Measurements from ENCODE around the gene ZNF277.

Gene ZNF277

DNA sequence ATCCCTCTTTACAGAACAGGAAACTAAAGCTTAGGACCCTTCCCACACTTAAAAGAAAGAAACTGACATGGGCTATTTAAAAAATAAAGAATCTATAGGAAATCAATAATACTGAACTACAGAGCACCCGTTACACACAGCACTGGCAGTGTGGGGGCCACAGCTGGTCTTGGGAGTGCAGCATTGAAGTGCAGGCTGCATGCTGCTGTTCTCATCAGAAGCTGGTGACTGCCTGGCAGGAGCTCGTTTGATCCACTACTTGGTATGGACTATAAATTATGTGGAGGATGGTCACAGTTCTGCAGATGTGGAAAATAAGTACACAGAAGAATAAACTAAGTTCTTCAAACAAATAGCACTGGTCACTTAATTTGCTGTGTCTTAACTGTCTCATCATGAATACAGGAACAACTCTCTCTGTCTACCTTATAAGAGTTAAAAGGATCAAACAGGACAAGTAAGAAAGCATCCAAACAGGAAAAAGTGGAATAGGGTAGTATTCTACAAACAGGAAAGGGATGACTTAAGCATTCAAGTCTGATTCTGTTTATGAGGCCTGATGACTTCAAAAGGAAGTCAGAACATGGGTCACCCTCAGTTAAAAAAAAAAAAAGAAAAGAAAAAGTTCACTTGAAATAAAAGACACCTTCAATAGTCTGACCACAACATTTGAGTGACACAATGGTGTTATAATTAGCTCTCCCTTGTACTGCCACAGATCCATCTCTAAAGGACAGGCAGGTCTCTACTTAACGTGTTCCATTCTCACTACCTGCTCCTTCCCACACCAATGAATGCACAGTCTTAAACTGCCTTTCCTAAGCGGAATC lies 21.3 kb upstream of the ZNF277 start:
- no peak for DNase-seq (ENCODE audit: low read depth)

DNA sequence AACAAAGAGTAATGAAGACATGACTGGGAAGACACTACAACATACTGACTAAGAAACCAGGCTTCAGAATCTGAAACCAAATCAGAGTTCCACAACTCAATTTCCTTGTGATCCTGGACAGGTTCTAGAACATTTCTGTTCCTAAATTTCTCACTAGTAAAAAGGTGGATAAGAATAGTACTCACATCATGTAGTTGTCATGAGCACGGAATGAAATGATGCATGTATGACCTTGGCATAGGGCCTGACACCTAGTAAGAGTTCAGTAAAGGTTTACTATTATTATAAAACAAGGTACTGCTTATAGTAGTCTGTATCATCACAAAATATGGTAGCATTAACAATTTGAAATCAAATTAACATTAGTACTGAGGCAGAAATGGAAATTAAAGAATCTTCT lies 20.2 kb upstream of the ZNF277 start:
- no peak for DNase-seq (ENCODE audit: low read depth)

DNA sequence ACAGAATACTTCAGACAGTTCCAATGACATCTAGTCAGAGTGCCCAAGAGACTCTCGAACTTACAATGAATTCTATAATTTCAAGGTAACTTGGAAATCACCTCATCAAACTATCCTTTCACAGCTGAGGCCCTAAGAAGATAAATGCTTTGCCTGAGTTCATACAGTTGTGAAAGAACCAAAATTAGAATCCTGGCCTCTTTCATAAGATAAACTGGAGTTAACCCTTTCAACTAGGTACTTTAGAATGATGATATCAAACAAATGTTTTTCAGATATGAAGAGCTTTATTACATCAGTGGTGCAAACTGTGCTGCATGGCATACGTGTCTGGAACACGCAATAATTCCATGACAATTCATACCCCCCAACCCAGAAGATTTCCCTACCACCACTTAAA lies 18.2 kb upstream of the ZNF277 start:
- DNase-seq (ENCODE audit: low read depth): no peak

DNA sequence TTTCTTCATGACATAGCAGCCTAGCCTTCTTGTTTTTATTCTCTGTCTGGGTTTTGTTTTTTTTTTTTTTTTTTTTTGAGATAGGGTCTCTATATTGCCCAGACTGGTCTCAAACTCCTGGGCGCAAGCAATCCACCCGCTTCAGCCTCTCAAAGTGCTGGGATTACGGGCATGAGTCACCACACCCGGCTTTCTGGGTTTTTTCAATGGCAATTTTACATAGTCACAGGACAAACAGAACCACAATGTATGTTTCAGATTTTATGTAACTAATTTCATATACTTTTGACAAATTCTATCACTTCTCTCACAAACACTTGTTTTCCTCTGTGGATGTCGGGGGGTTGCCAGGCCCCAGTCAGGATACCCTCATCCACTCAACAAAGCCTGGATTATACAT lies 16.8 kb upstream of the ZNF277 start:
- DNase-seq (ENCODE audit: low read depth): no peak

DNA sequence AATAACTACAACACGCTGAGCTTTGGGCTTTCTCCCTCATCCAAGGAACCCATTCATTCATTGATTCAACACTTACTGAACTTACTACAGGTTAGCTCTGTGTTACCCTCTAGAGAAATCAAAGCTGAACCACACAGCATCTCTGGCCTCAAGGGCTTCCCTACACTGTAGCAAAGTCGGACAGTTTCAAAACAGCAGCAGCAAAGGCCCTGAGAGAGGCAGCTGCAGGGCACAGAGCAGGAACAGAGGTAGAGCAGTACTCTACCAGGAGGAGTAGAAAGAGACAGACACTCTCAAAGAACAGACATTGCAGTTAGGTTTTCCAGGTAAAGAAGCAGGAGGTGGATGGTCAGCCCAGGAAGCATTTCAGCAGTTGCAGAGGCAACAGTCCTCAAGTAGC lies 16.4 kb upstream of the ZNF277 start:
- DNase-seq (ENCODE audit: low read depth): no peak

DNA sequence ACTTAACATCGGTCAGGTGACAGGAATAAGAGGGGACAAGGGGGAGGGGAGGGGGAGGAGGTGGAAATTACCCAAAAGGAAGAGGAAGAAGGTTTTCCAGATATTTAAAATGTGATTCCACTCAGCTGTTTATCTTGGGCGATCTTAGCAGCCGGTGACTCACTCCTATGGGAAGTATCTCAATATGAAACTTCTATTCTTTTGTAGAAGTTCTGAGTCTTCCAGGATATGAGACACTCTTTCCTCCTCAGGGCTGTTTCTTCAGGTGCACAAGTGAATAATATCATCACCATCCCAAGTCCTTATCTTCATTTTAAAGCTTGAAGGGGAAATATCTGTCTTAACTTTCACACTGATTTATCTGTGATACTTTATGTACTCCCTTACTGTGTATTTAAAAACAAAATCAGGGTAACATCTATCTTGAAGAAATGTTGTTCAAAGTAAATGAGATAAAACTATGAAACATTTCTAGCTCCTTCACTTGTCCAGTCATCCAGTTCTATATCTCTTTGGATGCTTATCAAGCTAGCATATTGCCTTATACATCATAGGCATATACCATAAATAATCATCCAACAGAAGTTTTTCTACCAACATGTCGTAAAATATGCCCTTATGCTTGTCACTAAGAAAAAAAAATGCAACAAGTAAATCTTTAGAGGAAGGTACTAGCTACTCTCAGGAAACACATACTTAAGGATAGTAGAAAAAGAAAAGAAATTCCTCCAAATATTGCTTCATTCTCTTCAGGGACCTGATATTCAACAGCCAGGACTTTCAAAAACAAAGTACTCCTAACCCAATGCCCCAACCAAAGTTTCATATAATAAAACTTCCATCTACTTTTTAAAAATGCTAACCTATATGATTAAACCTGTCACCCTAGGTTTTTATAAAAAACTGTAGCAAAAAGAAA lies 14.0 kb upstream of the ZNF277 start:
- no peak for DNase-seq (ENCODE audit: low read depth)

DNA sequence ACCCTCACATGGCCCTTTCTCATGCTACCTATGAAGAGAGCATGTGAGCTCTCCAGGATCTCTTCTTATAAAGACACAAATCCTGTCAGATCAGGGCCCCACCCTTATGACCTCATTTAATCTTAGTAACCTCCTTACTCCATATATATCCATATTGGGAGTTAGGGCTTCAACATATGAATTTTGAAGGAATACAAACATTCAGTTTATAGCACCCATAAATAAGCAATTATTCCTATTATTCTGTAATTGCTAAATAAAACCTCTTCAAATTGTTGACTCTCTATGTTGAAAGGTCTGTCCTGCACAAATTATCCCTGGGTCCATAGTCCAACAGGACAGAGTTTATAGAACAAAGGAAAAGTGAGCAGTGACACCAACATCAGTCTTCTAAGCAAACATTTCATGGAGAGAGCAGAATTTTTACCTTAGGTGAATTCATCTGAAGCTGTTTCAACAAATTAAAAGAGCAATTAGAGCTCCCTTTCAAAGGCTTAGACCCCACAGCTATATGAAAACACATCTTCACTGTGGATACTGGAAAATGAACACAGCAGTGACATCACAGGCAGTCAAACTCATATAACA lies 12.5 kb upstream of the ZNF277 start:
- no peak for DNase-seq (ENCODE audit: low read depth)

DNA sequence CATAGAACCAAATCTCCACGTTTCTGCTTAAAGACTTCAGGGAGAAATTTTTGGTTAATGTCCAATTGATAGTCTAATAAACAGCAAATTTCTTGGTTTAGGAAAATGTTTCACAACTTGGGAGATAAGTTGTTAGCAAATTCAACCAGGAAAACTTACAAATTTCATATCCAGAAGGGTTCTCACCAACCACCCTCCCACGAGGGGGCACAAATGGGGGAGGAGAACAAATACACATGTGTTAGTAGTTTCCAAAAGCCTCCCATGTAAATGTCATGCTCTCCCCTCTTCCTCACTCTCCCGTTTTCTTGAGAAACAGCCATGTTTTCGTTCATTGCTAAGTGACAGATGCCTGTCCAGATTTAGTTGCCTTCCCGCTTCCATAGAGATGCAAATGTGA lies 10.8 kb upstream of the ZNF277 start:
- DNase-seq (ENCODE audit: low read depth): no peak

DNA sequence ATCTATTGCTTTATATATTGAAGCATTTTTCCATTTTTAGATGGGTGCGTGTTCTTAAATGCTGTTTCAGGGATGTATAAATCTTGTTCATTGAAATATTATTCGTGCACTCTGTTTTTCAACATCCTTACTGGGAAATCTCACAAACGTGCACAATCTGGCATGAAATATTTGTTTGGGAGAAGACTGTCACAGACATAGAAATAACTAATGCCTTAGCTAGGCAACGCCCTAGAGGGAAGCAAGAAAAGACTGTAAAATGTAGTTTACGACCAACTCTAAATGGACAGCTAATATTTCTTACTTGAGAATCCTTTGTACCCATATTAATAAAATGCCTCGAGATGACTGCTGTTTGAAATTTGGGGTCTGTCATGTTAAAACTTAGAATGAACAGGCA lies 9.2 kb upstream of the ZNF277 start:
- DNase-seq (ENCODE audit: low read depth): no peak

DNA sequence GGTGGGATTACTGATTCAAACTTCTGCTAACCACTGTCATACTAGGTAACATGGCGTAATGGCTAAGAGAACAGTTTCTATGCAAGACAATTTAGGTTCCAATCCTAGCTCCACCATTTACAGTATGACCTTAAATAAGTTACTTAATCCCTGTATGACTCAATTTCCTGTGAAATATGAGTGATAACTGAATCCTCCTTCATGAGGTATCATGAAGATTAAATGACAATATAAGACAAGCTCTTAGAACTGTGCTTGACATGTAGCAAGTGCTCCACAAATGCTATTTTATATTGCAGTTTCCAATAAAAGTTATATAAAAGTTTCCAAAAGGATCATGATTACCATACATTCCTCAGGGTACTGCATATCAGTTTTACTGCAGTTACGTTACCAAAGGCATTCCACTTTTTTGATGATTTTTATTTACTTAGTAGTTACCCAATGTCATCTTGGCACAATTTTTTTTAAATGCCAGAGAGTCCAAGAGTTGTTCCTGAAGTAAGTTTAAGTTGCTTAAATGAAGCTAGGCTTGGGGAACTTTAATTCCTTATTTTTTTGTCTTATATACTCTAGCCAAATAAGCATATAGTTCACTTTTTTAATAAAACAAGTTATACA lies 7.3 kb upstream of the ZNF277 start:
- DNase-seq (ENCODE audit: low read depth): no peak

DNA sequence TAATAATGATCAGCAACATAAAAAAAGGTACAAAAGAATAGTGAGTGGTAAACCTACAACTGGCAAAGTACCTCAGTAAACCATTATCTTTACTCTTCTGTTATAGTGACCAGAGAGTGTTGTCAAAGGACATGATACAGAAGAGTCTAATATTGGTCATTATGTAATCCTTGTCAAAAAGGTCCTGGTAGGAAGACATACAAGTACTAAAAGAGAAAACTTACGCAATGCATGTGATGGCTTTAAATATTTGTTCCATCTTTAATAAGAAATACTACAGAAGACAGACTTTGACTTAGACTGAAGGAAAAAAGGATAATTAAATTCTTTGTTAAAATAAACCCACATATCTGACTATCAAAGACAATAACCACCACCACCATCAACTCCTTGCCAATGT lies 6.8 kb upstream of the ZNF277 start:
- no peak for DNase-seq (ENCODE audit: low read depth)

DNA sequence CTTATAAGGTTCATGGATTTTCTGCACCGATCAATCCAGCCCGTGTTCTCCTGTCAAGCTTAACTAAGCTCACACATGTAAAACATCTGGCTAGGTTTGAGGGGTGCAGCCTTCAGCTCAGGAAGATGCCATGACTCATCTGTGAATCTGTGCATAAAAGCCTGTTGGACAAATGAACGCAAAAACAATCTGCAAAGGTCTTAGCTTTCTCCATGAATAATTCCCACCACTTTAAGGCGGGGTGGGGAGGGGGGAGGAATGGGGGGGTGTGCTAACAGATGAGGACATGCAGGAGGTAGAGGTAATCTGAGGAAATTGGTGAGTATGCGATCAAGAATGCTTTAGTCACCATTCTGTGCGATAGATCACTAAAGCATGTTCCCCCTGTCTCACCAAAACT lies 5.1 kb upstream of the ZNF277 start:
- no peak for DNase-seq (ENCODE audit: low read depth)

DNA sequence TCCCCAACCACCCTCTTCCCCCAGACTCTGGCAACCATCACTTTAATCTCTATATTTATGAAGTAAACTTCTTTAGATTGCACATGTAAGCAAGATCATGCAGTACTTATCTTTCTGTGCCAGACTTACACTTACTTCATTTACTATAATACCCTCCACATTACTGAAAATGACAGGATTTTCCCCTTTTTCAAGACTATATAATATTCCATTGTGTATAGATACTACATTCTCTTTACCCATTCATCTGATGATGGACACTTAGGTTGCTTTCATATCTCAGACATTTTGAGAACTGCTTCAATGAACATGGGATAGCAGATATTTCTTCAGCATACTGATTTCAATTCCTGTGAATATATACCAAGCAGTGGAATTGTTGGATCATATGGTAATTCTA lies 4.7 kb upstream of the ZNF277 start:
- DNase-seq (ENCODE audit: low read depth): no peak

DNA sequence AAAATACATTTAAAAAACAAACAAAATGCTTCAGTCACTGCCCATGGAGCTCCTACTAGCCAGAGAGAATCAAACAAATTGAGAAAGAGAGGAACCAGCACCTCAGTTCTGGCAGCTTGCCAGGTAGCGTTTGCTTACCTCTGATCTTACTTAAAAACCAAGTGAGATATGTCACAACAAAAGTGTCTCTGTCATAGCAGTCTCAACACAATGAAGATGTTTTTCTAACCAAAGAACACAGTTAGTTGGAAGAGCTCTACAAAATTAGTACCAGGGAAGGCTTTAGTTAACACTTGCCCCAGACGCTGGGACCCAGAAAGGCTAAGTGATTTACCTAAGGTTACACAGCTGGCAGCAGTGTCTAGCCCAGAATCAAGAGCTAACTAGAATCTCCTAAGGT lies 3.7 kb upstream of the ZNF277 start:
- DNase-seq (ENCODE audit: low read depth): no peak

DNA sequence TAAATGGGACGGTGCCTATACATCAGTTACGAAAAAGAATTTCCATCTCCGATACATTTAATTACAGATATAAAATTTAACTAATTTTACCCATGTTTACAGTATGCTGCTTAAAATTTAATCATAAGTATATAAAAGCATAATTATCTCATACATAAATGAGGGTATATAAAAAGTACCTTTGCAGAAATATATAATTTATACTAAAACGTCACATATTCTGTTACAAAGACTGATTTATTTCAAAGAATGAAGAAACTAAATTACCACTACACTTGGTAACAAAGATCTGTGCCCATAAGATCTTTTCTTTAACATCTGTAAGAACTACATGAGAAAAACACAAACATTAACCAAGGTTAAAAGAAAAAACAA lies 3.1 kb upstream of the ZNF277 start:
- DNase-seq (ENCODE audit: low read depth): no peak

DNA sequence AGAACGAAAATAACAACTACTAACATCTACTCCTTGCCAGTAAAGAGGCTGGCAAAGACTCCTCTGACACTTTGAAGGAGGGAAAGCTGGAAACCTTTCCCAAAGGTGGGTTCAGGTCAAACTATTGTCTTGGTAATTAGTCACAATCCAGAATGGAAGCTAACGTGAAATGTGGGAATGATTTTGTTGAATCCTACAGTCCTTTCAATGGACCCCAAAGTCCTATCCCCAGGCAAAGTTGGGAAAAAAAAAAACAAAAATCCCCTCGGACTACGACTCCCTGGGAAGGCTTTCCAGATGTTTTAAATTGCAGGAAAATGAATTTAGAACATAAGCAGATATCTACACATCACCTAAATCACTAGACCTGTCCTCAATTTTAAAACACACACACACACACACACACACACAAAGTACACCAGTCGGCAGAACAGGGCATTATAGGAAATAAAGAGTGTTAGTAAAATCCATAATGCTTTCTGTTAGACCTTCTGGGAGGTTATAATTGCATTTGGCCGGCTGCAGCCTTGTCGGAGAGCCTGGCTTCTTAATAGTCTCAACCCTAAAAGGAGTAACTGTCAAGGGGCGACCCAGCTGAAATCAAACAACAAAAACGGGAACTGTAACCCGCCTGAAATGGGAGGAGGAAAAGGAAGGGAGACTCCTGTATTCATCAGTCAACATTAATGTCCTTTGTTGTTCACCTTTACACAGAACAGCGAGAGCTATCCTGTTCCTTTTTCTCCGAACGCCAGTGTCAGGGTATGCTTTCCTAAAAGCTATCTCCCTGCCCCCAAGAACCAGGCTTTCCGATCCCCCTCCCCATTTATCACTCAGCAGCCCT lies 1.8 kb upstream of the ZNF277 start:
- DNase-seq (ENCODE audit: low read depth): no peak

DNA sequence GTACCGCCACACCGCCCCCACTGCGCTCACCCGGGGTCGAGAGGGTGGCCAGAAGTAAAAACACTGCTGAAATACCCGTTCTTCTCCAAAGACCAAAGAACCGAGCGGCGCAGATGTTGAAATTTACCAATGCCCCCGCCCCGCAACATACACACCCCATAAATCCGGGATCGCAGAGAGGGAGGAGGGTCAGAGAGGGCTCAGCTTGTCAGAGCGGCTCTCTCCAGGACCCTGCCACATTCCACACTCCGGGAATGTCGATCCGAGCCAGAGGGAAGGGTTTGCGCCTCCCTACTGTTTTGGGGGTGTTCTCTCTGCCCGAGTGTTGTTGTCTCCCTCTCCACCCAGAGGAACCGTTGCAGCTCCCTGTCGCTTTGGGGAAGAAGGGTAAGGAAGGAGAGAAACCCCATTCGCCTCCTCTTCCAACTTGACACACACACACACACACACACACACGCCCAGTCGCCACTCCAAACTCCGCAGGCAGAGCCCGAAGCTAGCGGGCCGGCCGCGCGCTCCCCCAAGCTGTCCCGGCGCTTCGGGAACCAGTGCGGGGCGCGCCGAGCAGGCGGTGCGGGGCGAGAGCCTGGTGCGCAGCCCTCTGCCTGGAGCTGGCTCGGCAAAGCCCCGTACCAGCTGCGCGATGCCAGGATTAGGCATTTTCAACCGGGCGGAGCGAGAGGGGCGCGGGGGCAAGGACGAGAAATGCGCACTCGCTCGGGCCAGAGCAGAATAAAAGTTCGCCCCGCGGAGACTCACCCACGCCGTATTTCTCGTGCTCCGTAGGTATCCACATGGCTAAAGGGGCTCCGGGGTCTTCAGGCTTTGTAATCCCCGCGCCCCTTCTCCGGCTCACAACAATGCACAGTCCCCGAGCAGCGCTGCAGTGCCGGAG lies 905 bp upstream of the ZNF277 start:
- DNase-seq (ENCODE audit: low read depth): no peak

DNA sequence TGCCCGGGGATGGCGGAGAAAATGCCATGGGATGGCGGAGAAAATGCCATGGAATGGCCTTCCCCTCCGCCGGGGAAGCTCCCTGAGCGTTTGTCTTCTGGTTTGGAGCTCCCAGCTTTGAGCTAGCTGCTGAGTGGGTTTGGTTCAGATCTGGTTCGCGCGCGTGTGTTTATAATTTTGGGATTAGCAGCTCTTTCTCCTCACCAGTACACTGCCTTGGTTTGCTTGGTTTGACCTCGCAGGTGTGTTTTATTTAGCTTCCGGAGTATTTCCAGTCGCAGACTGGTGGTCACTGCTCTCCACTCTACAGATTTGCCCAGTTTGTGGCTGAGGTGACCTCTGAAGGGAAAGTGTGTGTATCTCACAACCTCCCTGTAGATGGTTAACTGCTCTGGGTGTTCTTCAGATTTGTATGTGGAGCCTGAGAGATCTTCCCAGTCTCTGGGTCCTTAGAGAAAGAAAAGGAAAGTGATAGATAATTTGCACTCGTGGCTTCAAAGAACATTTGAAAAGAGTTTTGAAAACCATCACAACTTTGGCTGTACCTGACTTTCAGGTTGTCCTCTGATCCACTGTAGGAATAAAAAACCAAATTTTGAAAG lies 597 bp downstream of the ZNF277 start:
- DNase-seq (ENCODE audit: low read depth): no peak

DNA sequence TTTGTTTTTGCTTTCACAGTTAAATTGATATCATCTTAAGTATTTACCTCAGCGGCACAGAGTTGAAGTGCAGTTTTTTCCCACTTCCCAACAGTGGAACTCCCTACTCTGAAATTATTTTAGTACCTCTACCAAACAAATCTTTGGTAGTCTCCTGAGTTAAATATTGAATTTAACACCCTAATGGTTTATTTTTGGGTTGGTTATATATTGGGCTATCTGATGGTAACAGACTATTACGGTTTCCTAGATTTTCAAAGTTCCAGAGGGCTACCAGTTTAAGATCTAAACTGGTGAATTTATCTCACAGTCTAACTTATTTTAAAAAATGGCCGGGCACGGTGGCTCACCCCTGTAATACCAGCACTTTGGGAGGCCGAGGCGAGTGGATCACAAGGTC lies 1.3 kb downstream of the ZNF277 start:
- no peak for DNase-seq (ENCODE audit: low read depth)

DNA sequence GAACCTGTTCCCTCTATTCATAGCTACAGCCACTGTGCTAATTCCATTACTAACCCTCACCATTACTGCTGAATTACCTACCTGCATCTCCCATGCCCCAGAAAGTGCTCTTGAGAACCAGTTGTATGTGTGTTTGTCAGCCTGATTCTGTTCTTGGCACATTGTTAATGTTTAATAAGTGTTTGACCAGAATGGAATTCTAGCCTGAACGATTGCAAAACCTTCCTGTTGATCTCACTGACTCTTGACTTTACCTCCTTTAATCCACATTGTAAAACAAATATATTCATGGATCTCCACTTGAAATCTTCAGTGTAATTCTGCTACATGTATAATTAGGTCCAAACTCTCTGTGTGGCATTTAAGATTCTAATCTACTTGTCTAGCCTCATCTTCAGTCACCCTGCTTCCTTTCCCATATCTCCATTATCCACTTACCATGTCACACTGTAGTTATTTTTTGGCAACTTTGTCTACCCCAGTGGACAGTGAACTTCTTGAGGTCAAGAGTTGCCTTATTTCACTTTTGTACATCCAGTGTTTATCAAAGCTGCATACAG lies 4.9 kb downstream of the ZNF277 start:
- no peak for DNase-seq (ENCODE audit: low read depth)

Measured in GM04504 (cell line).